Daoy (cell line): ENCODE results near the gene FBLN7. TPM values are rescaled to one million over a fixed set of nuclear protein-coding genes. Genes with fewer than 3 reads are reported as not detected.

Experiments
- DNase-seq: peaks from one replicate; pipeline ENCODE4 v3.0.0-alpha.2; 2015; ENCODE audit warnings: low read depth
- total RNA-seq: library from RNA; depleted of rRNA; stranded (reverse); fragments of >200 nt; shearing (Covaris generic); gene quantifications from 2 replicates; pipeline ENCODE4 v1.2.3, GENCODE V29; 2014

Gene FBLN7
- total RNA-seq, 1 experiment from 2014 or later, result not detected

DNA sequence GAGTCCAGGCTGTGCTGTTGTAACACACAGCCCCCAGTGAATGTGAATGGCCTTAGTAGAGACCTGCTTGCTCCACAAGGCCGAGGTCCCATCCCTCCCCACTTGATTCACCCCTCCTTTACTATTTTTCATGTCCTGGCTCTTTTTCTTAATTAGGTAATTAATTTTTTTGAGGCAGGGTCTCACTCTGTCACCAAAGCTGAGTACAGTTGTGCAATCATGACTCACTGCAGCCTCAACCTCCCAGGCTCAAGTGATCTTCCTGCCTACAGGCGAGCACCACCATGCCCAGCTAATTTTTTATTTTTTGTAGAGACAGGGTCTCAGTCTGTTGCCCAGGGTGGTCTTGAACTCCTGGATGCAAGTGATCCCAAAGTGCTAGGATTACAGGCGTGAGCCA, 19.3 kb downstream of the FBLN7 start:
- no peak for DNase-seq

DNA sequence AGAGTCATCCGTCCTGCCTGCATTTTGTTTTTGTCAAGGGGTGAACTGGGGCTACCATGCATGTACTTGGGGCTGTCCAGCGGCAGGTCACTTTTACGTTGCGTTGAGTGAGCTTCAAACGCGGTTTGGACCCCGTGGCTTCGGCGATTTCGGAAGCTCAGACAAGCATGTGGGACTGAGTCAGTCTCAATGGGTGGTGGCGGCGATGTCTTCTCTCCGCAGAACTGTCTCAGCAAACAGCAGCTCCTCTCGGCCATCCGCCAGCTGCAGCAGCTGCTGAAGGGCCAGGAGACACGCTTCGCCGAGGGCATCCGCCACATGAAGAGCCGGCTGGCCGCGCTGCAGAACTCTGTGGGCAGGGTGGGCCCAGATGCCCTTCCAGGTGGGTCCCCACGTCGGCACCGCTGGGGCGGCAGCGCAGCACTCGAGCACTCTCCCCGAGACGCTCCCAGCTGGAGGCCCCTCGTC, 21.3 kb downstream of the FBLN7 start:
- no peak for DNase-seq

DNA sequence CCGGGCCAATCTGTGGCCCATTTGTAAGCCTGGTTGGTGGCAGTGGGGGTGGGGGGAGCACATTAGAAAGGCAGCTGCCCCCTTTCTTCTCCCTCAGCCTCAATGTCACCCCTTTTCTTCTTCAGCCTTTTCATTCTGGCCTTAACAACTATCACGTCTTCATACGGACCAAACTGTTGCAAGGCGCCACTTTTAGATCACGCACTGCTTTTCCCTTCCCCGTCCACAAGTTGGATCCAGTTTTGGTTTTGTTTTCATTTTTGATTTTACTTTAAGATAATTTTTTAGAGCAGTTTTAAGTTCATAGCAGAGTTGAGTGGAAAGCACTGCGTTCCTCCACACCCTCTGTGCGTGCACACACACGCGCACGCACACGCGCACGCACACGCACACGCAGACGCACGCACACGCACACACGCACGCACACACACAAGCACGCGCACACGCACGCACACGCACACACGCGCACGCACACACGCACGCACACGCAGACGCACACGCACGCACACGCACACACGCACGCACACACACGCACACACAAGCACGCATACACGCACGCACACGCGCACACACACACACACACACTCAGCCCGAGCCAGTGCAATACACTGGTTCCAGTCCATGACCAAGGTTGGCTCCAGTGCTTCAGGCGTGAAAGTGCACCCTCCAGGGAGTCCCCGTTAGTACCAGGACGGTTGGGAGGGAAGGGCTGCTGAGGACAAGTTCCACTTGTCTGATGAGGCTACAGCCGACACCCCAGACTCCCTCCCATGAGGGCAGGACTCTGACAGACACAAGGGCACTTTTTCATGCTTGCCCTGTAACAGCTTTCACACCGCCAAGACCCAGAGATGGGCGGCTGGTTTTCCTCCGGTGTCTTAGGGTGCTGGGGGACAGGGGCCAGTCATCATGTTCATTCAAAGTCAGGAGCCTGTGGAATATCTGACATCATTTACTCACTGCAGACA, 22.4 kb downstream of the FBLN7 start:
- no peak for DNase-seq

DNA sequence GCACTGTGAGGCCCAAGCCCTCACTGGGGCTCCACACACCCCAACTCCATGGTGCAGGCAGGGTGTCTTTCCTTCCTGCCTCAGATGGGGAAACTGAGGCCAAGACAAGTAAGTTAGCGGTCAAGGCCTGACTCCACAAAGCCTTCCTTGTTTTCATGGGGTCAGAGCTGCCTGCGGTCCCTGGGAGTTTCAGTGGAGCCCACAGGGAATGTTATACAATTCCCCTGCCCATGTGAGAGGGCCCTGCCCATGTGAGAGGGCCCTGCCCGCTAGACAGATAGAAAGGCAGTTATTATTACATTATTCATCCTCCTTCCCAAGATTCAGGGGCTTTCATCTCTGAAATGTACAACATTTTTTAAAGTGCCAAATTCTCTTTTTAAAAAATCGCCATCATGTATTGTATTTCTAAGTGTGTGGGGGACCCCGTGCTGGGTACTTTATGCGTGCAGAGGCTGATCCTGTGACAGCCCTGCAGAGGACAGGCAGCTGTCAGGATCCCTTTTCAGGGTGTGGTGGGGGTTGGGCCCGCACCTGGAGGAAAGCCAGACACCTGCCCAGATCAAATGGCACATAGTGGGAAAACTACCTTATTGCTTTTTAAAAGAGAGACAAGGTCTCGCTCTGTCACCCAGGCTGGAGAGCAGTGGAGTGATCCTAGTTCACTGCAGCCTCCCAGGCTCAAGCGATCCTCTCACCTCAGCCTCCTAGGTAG, 23.4 kb downstream of the FBLN7 start:
- no peak for DNase-seq

DNA sequence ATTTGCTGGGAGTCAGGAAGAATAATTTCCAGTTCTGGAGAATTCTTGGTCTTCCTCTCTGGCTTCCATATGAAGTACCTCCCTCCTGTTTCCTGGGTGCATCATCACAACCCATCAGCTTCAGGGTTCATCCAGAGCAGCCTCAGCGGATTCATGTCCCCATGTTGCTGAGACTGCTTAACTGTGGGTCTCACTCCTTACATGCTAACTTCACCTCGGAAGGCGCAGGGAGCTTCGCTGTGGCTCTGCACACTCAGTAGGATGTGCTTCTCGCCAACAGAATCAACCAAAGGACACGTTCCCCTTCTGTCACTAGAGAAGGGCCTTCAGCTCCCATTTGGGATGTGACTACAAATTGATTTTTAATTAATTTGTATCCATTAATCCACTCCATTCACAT, 24.2 kb downstream of the FBLN7 start:
- no peak for DNase-seq

DNA sequence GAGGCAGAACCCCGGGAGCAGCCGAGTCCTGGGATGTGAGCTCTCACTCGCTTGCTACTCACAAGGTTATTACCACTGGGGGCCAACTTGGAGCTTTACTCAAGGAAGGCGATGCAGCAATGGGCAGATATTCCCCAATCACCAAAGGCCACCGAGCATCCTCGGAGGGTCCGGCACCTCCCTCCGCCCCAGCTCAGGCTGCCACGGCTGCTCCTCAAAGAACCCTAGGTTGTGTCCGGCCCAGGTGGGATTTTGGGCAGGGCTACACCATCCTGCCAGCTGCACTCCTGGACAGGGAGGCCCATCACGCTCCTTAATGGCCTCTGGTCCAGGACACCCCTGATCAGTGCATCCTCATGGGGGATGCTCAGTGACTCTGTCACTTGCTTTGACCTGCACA, 24.8 kb downstream of the FBLN7 start:
- DNase-seq, result no peak

DNA sequence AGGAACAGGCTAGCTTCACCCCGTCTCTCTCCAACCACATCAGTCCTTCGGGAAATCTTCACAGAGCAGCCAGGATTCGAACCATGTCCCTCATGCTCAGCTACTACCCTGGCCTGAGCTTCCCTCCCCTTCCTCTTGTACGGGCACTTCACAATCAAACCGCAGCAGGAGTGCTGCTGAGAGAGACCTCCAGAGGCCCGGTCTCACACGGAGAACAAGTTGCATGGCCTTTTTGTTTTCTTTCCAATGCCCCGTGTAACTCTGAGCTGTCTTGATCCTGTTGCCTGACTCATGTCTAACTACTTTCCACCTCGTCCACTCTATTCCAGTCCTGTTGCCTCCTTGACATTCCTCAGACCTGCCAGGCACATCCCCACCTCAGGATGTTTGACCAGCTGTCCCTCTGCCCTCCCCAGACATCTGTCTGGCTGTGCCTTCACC, 25.4 kb downstream of the FBLN7 start:
- no peak for DNase-seq

DNA sequence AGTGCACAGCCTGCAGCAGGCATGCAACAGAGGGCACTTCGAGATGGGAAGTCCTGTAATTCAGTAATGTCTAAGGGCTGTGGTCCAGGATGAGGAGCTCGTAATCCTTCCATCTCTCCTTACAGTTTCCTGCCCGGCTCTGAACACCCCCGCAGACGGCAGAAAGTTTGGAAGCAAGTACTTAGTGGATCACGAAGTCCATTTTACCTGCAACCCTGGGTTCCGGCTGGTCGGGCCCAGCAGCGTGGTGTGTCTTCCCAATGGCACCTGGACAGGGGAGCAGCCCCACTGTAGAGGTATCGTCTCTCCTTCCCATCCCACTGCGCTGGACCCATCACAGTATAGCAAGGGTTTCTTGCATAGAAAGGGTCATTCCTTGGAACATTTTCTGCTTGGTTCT, 26.7 kb downstream of the FBLN7 start:
- no peak for DNase-seq

DNA sequence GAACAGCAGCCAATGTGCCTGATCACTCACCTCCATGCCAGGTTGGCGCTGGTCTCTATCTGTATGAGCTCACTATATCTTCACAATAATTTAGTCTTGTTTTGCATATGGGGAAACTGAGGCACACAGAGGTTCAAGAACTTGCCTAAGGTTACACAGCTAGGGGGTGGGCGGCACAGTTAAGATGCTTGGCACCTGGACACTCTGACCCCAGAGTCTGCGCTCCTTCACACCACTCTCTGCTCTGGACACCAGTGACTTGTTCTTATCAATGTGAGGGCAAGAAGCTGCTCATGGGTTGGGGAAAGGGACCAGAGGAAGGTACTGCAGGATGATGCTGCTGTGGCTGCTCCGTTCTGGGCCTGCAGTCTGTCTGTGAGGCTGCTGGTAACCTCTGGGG, 27.1 kb downstream of the FBLN7 start:
- no peak for DNase-seq

DNA sequence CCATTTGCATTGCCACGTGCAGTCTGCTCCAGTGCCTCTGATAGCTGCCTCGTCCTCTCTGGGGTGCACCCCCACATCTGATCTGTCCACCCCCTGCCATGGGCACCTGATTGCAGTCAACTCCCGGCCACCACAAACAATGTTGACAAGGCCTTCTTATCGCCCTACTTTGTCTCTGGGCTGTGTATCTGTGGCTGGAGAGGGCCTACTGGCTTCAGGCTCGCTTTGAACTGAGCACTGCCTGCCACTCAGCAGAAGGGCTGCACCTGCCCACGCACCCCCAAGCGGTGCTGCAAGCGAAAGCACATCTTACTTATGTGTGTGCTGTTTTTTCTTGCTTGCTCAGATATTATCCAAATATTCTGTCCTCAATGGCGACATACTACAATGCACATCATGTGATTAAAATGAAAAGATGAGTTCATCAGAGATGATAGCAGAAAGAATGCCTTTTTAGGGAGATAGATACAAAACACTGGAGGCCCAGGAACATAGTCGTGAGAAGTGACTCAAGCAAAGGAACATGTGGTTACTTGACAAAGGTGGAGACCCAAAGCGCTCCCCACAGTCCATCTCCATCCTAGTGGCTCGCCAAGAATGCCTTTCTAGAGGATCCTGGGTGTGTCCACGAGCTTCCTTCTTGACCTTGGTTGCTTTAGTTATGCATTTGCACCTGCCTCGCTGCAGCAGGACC, 28.8 kb downstream of the FBLN7 start:
- no peak for DNase-seq

DNA sequence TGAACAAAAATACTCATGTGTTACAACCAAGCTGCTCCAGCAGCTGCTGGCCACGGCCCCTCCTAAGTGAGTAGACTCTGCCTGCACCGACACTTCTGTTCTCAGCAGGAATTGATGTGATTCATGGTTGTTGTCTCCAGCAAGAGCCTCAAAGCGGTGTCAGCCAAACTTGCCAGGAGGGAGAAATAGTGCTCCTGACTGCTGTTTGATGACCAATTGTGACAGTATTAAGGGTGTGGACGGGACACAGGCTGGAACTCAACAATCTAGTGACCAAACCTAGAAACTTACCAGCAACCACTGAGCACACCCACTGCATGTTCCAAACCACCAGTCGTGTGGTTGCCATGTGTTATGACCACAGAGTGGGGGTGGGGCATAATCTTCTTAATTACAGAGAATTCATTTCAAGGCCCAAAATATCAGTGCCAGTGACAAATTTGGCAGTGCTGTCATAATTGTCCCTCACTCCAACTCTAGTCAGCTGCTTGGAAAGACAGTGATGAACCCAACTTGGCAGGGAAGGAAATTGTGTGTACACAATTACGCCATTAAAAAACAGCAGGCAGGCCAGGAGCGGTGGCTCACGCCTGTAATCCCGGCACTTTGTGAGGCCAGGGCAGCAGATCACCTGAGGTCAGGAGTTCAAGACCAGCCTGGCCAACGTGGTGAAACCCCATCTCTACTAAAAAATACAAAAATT, 30.4 kb downstream of the FBLN7 start:
- DNase-seq, result no peak

DNA sequence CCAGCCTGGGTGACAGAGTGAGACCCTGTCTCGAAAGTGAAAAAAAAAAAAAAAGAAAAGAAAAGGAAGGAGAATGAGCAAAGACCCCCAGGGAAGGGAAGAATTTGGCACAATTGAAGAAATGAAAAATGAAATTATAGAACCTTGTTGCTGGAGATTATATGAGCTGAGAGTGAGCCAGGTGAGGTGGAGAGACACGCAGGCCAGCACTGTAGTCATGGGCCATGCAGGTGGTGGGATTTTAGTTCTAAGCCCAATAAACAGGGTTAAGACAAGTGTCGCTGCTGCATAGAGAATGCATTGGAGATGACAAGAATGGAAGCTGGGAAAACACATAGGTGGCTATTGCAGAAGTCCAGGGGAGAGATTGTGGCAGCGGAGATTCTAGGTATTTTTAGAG, 32.3 kb downstream of the FBLN7 start:
- DNase-seq, result no peak

DNA sequence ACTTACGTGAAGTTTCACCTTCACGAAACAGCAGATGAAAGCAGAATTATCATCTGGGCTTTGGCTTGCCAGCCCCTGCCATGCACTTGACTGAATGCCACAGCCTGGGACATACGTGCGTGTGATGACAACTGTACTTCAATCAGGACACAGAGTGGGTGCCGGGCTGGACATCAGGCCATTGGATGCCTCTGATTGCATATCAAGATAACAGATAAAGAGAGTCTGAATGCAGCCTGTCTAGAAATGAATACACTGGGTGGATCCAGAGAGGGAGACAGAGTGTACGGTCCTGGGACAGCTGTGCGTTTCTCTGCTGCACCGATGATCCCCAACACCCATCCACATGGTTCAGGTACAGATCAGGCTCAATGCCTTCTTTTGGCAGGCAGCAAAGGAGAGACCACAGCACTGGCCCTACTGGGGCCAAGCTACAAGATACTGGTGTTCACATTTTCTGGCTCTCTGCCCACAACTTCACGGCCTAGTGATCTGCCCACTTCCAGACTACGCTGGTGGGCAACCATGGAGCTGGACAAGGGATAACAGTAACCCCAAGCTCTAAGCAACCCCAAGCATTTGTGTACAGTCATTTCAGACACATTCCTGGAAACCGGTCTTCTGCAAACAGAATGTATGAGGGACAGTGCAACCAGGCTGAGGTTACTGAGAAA, 35.6 kb downstream of the FBLN7 start:
- DNase-seq, result no peak

DNA sequence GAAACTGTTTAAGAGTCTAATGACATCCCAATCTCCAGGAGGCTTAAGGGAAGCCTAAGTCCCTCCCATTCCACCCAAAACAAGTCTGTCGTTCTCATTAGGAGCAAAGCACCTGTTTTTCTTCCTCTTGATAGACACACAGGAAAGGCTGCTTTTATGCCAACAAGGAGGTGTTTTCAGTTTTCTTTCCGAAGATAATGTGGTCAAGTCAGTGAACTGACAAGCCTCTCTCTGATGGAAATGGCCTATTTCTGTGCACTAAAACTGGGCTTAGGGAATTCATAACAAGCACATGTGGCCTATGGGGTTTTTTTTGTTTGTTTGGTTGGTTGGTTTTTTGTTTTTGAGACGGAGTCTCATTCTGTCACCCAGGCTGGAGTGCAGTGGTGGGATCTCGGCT, 36.2 kb downstream of the FBLN7 start:
- no peak for DNase-seq

DNA sequence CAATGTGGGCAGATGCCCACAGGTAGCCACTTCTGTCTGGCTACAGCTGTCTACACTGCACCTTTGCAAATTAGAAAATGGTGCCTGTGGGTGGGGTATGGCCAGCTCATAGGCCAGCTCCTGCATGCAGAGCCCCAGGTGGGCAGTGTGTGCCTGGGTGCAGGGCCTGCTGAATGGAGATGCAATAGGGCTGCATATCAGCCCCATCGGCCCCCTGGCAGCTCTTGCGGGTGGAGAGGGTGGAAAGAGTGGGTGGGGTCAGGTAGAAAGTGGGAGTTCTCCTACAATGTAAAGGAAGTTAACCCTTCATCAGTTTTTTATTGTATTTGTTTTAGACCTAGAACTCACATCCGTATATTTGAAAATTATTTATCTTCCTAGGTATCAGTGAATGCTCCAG, 37.1 kb downstream of the FBLN7 start:
- DNase-seq, result no peak

DNA sequence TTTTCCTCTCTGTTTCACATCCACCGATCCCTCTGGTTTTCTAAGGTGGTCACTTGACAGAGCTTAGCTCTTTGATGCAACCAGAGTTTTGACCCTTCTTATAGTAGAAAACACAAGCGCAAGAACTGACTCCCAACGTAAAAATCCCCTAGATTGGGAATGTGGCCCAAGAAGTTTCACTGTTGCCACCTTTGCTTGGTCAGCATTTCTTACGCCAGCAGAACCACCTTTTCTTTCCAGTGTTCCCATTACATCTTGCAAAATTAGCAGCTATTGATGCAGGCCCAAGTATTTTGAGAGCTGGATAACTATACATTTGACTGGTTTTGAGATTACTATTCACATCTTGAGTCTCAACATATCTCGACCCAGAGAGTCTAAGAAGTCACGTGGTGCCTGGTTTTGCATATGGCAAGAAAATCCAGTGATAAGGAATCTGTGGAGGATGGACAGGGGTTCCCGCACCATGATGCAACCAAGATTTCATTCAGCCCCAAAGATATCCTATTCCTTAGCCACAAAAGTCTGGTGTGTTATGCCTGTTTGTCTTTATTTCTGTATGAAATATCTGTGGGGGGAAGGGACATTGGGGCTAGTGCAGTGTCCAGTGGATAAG, 37.9 kb downstream of the FBLN7 start:
- no peak for DNase-seq

DNA sequence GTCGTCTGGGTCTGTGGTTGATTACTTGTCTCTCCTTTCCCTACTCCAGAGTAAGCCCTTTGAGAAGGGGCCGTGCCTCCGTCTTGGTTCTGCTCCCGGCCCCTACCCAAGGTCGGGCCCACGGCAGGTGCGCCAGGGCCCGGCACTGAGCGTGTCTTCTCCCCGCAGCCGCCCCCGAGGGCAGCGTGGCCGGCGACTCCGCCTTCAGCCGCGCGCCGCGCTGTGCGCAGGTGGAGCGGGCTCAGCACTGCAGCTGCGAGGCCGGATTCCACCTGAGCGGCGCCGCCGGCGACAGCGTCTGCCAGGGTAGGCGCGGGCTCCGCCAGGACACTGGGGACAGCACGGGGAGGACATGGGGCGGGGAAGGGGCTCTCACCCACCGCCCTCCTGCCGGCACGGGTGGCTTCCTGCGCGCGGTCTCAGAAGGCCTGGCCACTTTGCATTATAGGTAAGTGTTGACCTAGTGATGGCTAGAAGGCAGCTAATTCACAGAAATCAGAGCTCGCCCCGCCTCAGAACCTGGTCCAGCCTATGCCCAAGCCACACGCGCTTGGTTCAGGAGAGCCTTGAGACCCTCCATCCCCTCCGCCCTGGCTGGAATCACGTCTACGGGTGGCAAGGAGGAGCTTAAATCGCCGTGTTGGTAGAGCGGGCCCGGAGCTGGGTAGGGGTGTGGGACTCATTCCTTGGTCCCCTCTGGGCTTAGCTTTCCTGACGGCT, 43.5 kb downstream of the FBLN7 start:
- DNase-seq, result no peak

DNA sequence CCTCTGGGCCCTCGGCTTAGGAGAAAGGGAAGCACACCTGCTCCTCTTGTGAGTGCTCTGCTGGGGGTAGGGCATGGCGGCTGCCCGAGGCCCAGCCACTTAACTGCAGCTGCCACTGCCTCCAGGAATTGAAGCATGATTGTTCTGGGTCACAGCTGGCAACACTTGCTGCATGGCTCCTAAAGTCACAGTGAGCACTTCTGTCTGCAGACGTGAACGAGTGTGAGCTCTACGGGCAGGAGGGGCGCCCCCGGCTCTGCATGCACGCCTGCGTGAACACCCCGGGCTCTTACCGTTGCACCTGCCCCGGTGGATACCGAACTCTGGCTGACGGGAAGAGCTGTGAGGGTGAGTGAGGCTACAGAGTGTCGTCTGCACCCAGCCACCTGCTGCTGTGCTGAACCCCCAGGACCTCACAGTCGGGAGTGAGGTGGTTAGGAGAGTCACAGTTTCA, 44.4 kb downstream of the FBLN7 start:
- no peak for DNase-seq

DNA sequence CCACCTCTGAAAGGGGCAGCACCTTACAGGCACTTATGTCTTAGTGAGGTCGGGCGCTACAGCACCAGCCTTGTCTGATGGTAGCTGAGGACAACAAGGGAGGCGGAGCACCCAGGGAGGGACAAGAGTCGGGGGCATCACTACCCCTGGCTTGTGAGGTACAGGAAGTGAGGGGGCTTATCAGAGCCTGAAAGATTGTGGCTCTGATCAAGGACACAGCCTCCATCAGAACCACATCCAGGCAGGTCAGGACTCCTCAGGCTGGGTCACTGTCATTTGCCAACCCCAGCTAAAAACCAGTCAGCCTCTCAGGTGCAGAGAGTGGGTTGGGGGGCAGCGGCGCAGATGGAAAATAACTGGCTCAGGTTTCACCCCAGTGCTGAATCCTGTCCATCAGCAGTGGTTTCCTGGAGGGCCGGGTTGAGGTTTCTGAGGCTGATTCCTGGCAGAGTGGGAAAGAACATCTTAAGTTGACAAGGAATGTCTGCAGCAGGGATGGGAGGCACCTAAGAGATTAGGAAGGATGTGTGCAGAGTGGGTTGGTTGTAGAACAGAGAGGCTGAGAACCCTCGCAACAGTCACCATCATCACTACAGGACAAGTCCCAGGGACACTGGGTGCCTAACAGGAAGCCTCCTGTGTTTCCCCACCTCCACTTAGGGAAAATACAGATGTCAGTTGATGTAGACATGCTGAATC, 45.3 kb downstream of the FBLN7 start:
- DNase-seq, result no peak
